Chondrocyte (in vitro differentiated cells): Measurements from ENCODE around the gene KANK3. TPM values are rescaled to one million over a fixed set of nuclear protein-coding genes. Genes with fewer than 3 reads are reported as not detected.
"Not testable (repeated sequence)": the region's sequence is repeated elsewhere in the genome, so short reads cannot be mapped to it uniquely, and the experiment has no call there.

Experiments
- DNase-seq: peaks from one replicate; pipeline ENCODE4 v3.0.0; 2021; ENCODE audit warnings: mixed read lengths, low spot score
- H3K27ac Mint-ChIP-seq: one replicate; pipeline ENCODE4 v1.8.0; 2021; ENCODE audit warnings: mild to moderate bottlenecking, moderate library complexity, mixed read lengths; ENCODE audit not compliant: unreplicated experiment
- H3K27me3 Mint-ChIP-seq: 2 replicates; pipeline ENCODE4 v1.8.0; 2021; ENCODE audit warnings: low read depth, mixed read lengths
- H3K36me3 Mint-ChIP-seq: 2 replicates; pipeline ENCODE4 v1.8.0; 2021; ENCODE audit warnings: low read depth, mixed read lengths
- H3K4me1 Mint-ChIP-seq: 2 replicates; pipeline ENCODE4 v1.8.0; 2021; ENCODE audit warnings: low read depth, mild to moderate bottlenecking, mixed read lengths
- H3K4me3 Mint-ChIP-seq: one replicate; pipeline ENCODE4 v1.8.0; 2021; ENCODE audit warnings: mild to moderate bottlenecking, moderate library complexity, mixed read lengths; ENCODE audit not compliant: unreplicated experiment
- H3K9me3 Mint-ChIP-seq: 2 replicates; pipeline ENCODE4 v1.8.0; 2021; ENCODE audit warnings: low read depth, mixed read lengths
- CTCF ChIP-seq: fragments of 200-600 bp; sonication (generic); IDR thresholded peaks from 2 replicates; pipeline ENCODE4 v1.5.0; 2021; ENCODE audit warnings: antibody characterized with exemption, mild to moderate bottlenecking, moderate library complexity
- total RNA-seq: library from RNA; stranded (reverse); gene quantifications from 3 replicates; pipeline ENCODE4 v1.2.1, GENCODE V29; 2021

KANK3 gene
- total RNA-seq, 1 donor from 2014 or later = 1.2 TPM

- H3K4me3 Mint-ChIP-seq = not testable (repeated sequence)
Measured at GRCh38 chr19:8379156-8379891, 36.3 kb upstream of the KANK3 start.

GRCh38 chr19:8377598-8377997 is 34.5 kb upstream of the KANK3 start:
- no peak for TF ChIP-seq CTCF
- DNase-seq = peak; percentile 37
- peaks cover 8% of the 10 kb centered on the region for H3K4me1 Mint-ChIP-seq
- no peak overlapping the region for H3K4me3 Mint-ChIP-seq
- H3K27ac Mint-ChIP-seq = no peak overlapping the region
- H3K9me3 Mint-ChIP-seq = no peaks in the 10 kb centered on the region
- peaks cover 12% of the 10 kb centered on the region for H3K36me3 Mint-ChIP-seq
- H3K27me3 Mint-ChIP-seq = no peaks in the 10 kb centered on the region

More at GRCh38 chr19:8379156-8379891, 36.3 kb upstream of the KANK3 start:
- DNase-seq, H3K27ac Mint-ChIP-seq, H3K4me1 Mint-ChIP-seq, H3K36me3 Mint-ChIP-seq, H3K27me3 Mint-ChIP-seq, H3K9me3 Mint-ChIP-seq: not testable (repeated sequence)

GRCh38 chr19:8376373-8376974 is 33.4 kb upstream of the KANK3 start:
- H3K27ac Mint-ChIP-seq, H3K9me3 Mint-ChIP-seq, H3K4me3 Mint-ChIP-seq, H3K4me1 Mint-ChIP-seq, DNase-seq, H3K27me3 Mint-ChIP-seq: not testable (repeated sequence)
- peaks cover 13% of the 10 kb centered on the region for H3K36me3 Mint-ChIP-seq

GRCh38 chr19:8375766-8376165 is 32.7 kb upstream of the KANK3 start:
- H3K27me3 Mint-ChIP-seq, H3K27ac Mint-ChIP-seq, H3K9me3 Mint-ChIP-seq, H3K4me3 Mint-ChIP-seq: not testable (repeated sequence)
- DNase-seq = peak; percentile 82
- Mint-ChIP-seq H3K36me3 (peaks cover 14% of the 10 kb centered on the region), H3K4me1 (peaks cover 13% of the 10 kb centered on the region)

- Mint-ChIP-seq H3K9me3 (no peaks in the 10 kb centered on the region), H3K27ac (peak overlapping the region; percentile 42), H3K4me1 (peaks cover 18% of the 10 kb centered on the region), H3K4me3 (no peak overlapping the region), H3K36me3 (peaks cover 12% of the 10 kb centered on the region), H3K27me3 (no peaks in the 10 kb centered on the region)
- no peak for TF ChIP-seq CTCF
- peak; percentile 74 for DNase-seq
Measured at GRCh38 chr19:8373867-8374813, 31.1 kb upstream of the KANK3 start.

GRCh38 chr19:8371011-8371804 is 28.1 kb upstream of the KANK3 start:
- Mint-ChIP-seq H3K36me3 (peaks cover 15% of the 10 kb centered on the region), H3K27ac (peak overlapping the region; percentile 84), H3K4me3 (no peak overlapping the region), H3K4me1 (peaks cover 47% of the 10 kb centered on the region), H3K9me3 (no peaks in the 10 kb centered on the region), H3K27me3 (no peaks in the 10 kb centered on the region)
- peak; percentile 85 for DNase-seq
- TF ChIP-seq CTCF = no peak
